ENCODE results near the gene LCTL. TPM values are rescaled to one million over a fixed set of nuclear protein-coding genes. Genes with fewer than 3 reads are reported as not detected.

Gene LCTL
- total RNA-seq, 3 donors from 2014 or later (not counting 1 experiment from before 2014, with no cell fraction given), result not detected

- Histone ChIP-seq H3K9me3 (ENCODE audit: control insufficient read depth, insufficient read depth, low read length) (no peaks in the 10 kb centered on the region), H3K36me3 (ENCODE audit: control insufficient read depth, insufficient read depth, low read length) (no peaks in the 10 kb centered on the region), H3K27ac (ENCODE audit: low read length) (no peak overlapping the region), H3K4me3 (ENCODE audit: low read length) (no peak overlapping the region), H3K27me3 (ENCODE audit: control insufficient read depth, insufficient read depth, low read length) (no peaks in the 10 kb centered on the region), H3K4me1 (ENCODE audit: control insufficient read depth, insufficient read depth, low read length) (no peaks in the 10 kb centered on the region)
- intact Hi-C loops (cut with micrococcal nuclease), result no loop called here
- DNase-seq (no peak), ATAC-seq (no peak)
- H3K27me3 Mint-ChIP-seq (ENCODE audit: low read depth in 2 of 2), result no peaks in the 10 kb centered on the region
- no peaks in the 10 kb centered on the region for H3K9me3 Mint-ChIP-seq
- TF ChIP-seq, protein P1, sequence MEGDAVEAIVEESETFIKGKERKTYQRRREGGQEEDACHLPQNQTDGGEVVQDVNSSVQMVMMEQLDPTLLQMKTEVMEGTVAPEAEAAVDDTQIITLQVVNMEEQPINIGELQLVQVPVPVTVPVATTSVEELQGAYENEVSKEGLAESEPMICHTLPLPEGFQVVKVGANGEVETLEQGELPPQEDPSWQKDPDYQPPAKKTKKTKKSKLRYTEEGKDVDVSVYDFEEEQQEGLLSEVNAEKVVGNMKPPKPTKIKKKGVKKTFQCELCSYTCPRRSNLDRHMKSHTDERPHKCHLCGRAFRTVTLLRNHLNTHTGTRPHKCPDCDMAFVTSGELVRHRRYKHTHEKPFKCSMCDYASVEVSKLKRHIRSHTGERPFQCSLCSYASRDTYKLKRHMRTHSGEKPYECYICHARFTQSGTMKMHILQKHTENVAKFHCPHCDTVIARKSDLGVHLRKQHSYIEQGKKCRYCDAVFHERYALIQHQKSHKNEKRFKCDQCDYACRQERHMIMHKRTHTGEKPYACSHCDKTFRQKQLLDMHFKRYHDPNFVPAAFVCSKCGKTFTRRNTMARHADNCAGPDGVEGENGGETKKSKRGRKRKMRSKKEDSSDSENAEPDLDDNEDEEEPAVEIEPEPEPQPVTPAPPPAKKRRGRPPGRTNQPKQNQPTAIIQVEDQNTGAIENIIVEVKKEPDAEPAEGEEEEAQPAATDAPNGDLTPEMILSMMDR (IDR thresholded peaks at IDR 0.05), result no peak
- H3K4me3 Mint-ChIP-seq, result no peak overlapping the region
- H3K27ac Mint-ChIP-seq, result no peak overlapping the region
- no peaks in the 10 kb centered on the region for H3K36me3 Mint-ChIP-seq
- 95% methylated on average over 18 of the region's 18 CpGs for WGBS (ENCODE audit: insufficient coverage)
- H3K4me1 Mint-ChIP-seq, result no peaks in the 10 kb centered on the region
Measured at GRCh38 chr15:66560856-66561525, 4.8 kb downstream of the LCTL start.

DNA sequence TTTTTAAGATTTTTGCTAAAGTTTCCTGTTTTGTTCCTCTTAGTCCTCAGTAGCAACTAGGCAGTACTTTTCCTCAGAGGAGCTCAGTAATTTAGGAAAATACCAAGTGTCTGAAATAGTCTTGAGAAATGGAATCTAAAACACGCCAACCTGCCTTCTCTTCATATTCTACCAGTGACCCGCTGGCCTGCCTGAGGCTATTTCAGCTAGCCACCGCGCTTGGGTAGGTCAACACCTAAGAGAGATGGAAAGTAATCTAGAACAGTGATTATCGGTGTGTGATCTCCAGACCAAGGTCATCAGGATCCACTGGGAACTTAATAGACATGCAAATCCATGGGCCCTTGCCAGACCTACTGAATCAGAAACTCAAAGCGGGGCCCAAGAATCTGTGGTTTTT lies 7.5 kb downstream of the LCTL start:
- TF ChIP-seq, protein P1 (IDR thresholded peaks at IDR 0.05), result no peak
- no peaks in the 10 kb centered on the region for H3K4me1 ChIP-seq (ENCODE audit: control insufficient read depth, insufficient read depth, low read length)
- DNase-seq (no peak), ATAC-seq (no peak)
- Mint-ChIP-seq H3K4me1 (no peaks in the 10 kb centered on the region), H3K9me3 (no peaks in the 10 kb centered on the region), H3K27me3 (ENCODE audit: low read depth in 2 of 2) (no peaks in the 10 kb centered on the region), H3K27ac (no peak overlapping the region), H3K4me3 (no peak overlapping the region), H3K36me3 (no peaks in the 10 kb centered on the region)
- no peak overlapping the region for H3K27ac ChIP-seq (ENCODE audit: low read length)
- no peak overlapping the region for H3K4me3 ChIP-seq (ENCODE audit: low read length)
- H3K36me3 ChIP-seq (ENCODE audit: control insufficient read depth, insufficient read depth, low read length), result no peaks in the 10 kb centered on the region
- 93% methylated on average over 6 of the region's 6 CpGs for WGBS (ENCODE audit: insufficient coverage)
- H3K27me3 ChIP-seq (ENCODE audit: control insufficient read depth, insufficient read depth, low read length), result no peaks in the 10 kb centered on the region
- no peaks in the 10 kb centered on the region for H3K9me3 ChIP-seq (ENCODE audit: control insufficient read depth, insufficient read depth, low read length)
- intact Hi-C loops (cut with micrococcal nuclease), result no loop called here

DNA sequence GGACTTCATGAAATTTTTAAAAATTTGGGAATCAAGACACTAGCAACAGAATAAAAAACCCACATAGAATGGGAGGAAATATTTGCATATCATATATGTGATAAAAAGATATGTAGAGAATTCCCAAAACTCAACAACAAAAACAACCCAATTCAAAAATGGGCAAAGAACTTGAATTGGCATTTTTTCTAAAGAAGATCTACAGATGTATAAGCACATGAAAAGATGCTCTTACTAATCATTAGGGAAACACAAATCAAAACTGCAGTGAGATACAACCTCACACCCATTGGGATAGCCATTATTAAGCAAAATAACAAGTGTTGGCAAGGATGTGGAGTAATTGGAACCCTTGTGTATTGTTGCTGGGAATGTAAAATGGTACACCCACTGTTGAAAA lies 10.1 kb downstream of the LCTL start:
- TF ChIP-seq, protein P1 (IDR thresholded peaks at IDR 0.05), result no peak

GRCh38 chr15:66545255-66545654 lies 20.5 kb downstream of the LCTL start:
- no peaks in the 10 kb centered on the region for H3K9me3 Mint-ChIP-seq
- intact Hi-C loops (cut with micrococcal nuclease), result no loop called here
- Histone ChIP-seq H3K27me3 (ENCODE audit: control insufficient read depth, insufficient read depth, low read length) (no peaks in the 10 kb centered on the region), H3K4me3 (ENCODE audit: low read length) (no peak overlapping the region), H3K9me3 (ENCODE audit: control insufficient read depth, insufficient read depth, low read length) (no peaks in the 10 kb centered on the region), H3K4me1 (ENCODE audit: control insufficient read depth, insufficient read depth, low read length) (no peaks in the 10 kb centered on the region), H3K27ac (ENCODE audit: low read length) (no peak overlapping the region), H3K36me3 (ENCODE audit: control insufficient read depth, insufficient read depth, low read length) (peaks cover 17% of the 10 kb centered on the region)
- H3K27me3 Mint-ChIP-seq (ENCODE audit: low read depth in 2 of 2), result no peaks in the 10 kb centered on the region
- DNase-seq (no peak), ATAC-seq (no peak)
- no peaks in the 10 kb centered on the region for H3K4me1 Mint-ChIP-seq
- H3K36me3 Mint-ChIP-seq, result no peaks in the 10 kb centered on the region
- no peak overlapping the region for H3K27ac Mint-ChIP-seq
- 88% methylated on average over 1 of the region's 1 CpG for WGBS (ENCODE audit: insufficient coverage)
- TF ChIP-seq, protein P1 (IDR thresholded peaks at IDR 0.05), result no peak
- H3K4me3 Mint-ChIP-seq, result no peak overlapping the region

More for the DNA sequence above, 10.1 kb downstream of the LCTL start:
- no peak overlapping the region for H3K27ac Mint-ChIP-seq
- no peak overlapping the region for H3K4me3 Mint-ChIP-seq
- no peaks in the 10 kb centered on the region for H3K36me3 Mint-ChIP-seq
- H3K36me3 ChIP-seq (ENCODE audit: control insufficient read depth, insufficient read depth, low read length), result peaks cover 2% of the 10 kb centered on the region
- no peaks in the 10 kb centered on the region for H3K27me3 ChIP-seq (ENCODE audit: control insufficient read depth, insufficient read depth, low read length)
- H3K27ac ChIP-seq (ENCODE audit: low read length), result no peak overlapping the region
- H3K9me3 Mint-ChIP-seq, result no peaks in the 10 kb centered on the region
- intact Hi-C loops (cut with micrococcal nuclease), result no loop called here
- no peak overlapping the region for H3K4me3 ChIP-seq (ENCODE audit: low read length)
- no peaks in the 10 kb centered on the region for H3K27me3 Mint-ChIP-seq (ENCODE audit: low read depth in 2 of 2)
- H3K4me1 ChIP-seq (ENCODE audit: control insufficient read depth, insufficient read depth, low read length), result no peaks in the 10 kb centered on the region
- DNase-seq (no peak), ATAC-seq (no peak)
- H3K9me3 ChIP-seq (ENCODE audit: control insufficient read depth, insufficient read depth, low read length), result no peaks in the 10 kb centered on the region
- H3K4me1 Mint-ChIP-seq, result no peaks in the 10 kb centered on the region

All from natural killer cell (primary cell).